ENCODE measurements around the gene RHBDL1. TPM values are rescaled to one million over a fixed set of nuclear protein-coding genes. Genes with fewer than 3 reads are reported as not detected.

RHBDL1 gene
- polyA plus RNA-seq, 1 donor (not counting 4 experiments of a cell fraction or from before 2014, with no cell fraction given): 0.71 TPM

- Histone ChIP-seq H3K9me1 (ENCODE audit: control insufficient read depth, extremely low read depth, insufficient read depth, low read length) (no peaks in the 10 kb centered on the region), H3K27me3 (ENCODE audit: control insufficient read depth, extremely low read depth, insufficient read depth, low read length) (peaks cover 87% of the 10 kb centered on the region), H3K9ac (ENCODE audit: control insufficient read depth, extremely low read depth, insufficient read depth, low read length) (no peak overlapping the region), H3K4me2 (ENCODE audit: control insufficient read depth, extremely low read depth, insufficient read depth, low read depth, low read length) (no peak overlapping the region), H3K4me3 (ENCODE audit: control insufficient read depth in 2 of 3, extremely low read depth in 1 of 3, insufficient read depth in 2 of 3, low read depth in 1 of 3, low read length in 3 of 3) (no peak overlapping the region), H2AFZ (ENCODE audit: control insufficient read depth, low read length) (no peak overlapping the region), H3K79me2 (ENCODE audit: control insufficient read depth, insufficient read depth, low read length) (no peaks in the 10 kb centered on the region), H3K9me3 (ENCODE audit: control insufficient read depth, low read depth, low read length) (no peaks in the 10 kb centered on the region), H3K27ac (ENCODE audit: control insufficient read depth, insufficient read depth, low read length) (no peak overlapping the region), H4K20me1 (ENCODE audit: control insufficient read depth, extremely low read depth, insufficient read depth, low read length) (peaks cover 5% of the 10 kb centered on the region), H3K36me3 (ENCODE audit: control insufficient read depth in 2 of 2, extremely low read depth in 1 of 2, insufficient read depth in 2 of 2, low read length in 2 of 2) (no peaks in the 10 kb centered on the region), H3K4me1 (ENCODE audit: control insufficient read depth, extremely low read depth, insufficient read depth, low read length) (peaks cover 5% of the 10 kb centered on the region)
- dilution Hi-C loops (cut with MboI; ENCODE audit: extremely low pct_ligation_motif_present, low sequenced_read_pairs): no loop called here
- TF ChIP-seq CTCF (optimal IDR thresholded peaks at IDR 0.05 in 1 of 3, IDR thresholded peaks at IDR 0.05 in 1 of 3, conservative IDR thresholded peaks at IDR 0.05 in 1 of 3; ENCODE audit: extremely low read depth in 1 of 3, insufficient read depth in 2 of 3, low read length in 3 of 3) (no peak), EZH2 (IDR thresholded peaks at IDR 0.05; ENCODE audit: low read length) (no peak)
- no peak for DNase-seq (ENCODE audit: low read depth, low spot score)
- FAIRE-seq: no peak
Observed at GRCh38 chr16:707062-707538, 31.6 kb downstream of the RHBDL1 start.

- H3K9me1 ChIP-seq (ENCODE audit: control insufficient read depth, extremely low read depth, insufficient read depth, low read length): no peaks in the 10 kb centered on the region
- no peak overlapping the region for H3K27ac ChIP-seq (ENCODE audit: control insufficient read depth, insufficient read depth, low read length)
- H3K27me3 ChIP-seq (ENCODE audit: control insufficient read depth, extremely low read depth, insufficient read depth, low read length): peaks cover 78% of the 10 kb centered on the region
- peaks cover 2% of the 10 kb centered on the region for H4K20me1 ChIP-seq (ENCODE audit: control insufficient read depth, extremely low read depth, insufficient read depth, low read length)
- H3K4me3 ChIP-seq (ENCODE audit: control insufficient read depth in 2 of 3, extremely low read depth in 1 of 3, insufficient read depth in 2 of 3, low read depth in 1 of 3, low read length in 3 of 3): no peak overlapping the region
- dilution Hi-C loops (cut with MboI; ENCODE audit: extremely low pct_ligation_motif_present, low sequenced_read_pairs): no loop called here
- no peak overlapping the region for H3K4me2 ChIP-seq (ENCODE audit: control insufficient read depth, extremely low read depth, insufficient read depth, low read depth, low read length)
- no peak overlapping the region for H2AFZ ChIP-seq (ENCODE audit: control insufficient read depth, low read length)
- no peaks in the 10 kb centered on the region for H3K36me3 ChIP-seq (ENCODE audit: control insufficient read depth in 2 of 2, extremely low read depth in 1 of 2, insufficient read depth in 2 of 2, low read length in 2 of 2)
- TF ChIP-seq EZH2 (IDR thresholded peaks at IDR 0.05; ENCODE audit: low read length): no peak
- TF ChIP-seq CTCF (optimal IDR thresholded peaks at IDR 0.05 in 1 of 3, IDR thresholded peaks at IDR 0.05 in 1 of 3, conservative IDR thresholded peaks at IDR 0.05 in 1 of 3; ENCODE audit: extremely low read depth in 1 of 3, insufficient read depth in 2 of 3, low read length in 3 of 3): no peak
- no peaks in the 10 kb centered on the region for H3K79me2 ChIP-seq (ENCODE audit: control insufficient read depth, insufficient read depth, low read length)
- H3K9ac ChIP-seq (ENCODE audit: control insufficient read depth, extremely low read depth, insufficient read depth, low read length): no peak overlapping the region
- no peaks in the 10 kb centered on the region for H3K9me3 ChIP-seq (ENCODE audit: control insufficient read depth, low read depth, low read length)
- H3K4me1 ChIP-seq (ENCODE audit: control insufficient read depth, extremely low read depth, insufficient read depth, low read length): peaks cover 5% of the 10 kb centered on the region
- FAIRE-seq (no peak), DNase-seq (ENCODE audit: low read depth, low spot score) (no peak)
Observed at GRCh38 chr16:708019-708418, 32.5 kb downstream of the RHBDL1 start.
